HG02943 (cell line): Measurements from ENCODE around the gene ZNF438.
"Not testable (repeated sequence)": the region's sequence is repeated elsewhere in the genome, so short reads cannot be mapped to it uniquely, and the experiment has no call there.

Source experiments
- ATAC-seq: cut with Tn5 transposase; IDR thresholded peaks from one replicate; pipeline ENCODE4 v1.9.1; 2021; ENCODE audit warnings: mild to moderate bottlenecking, low read depth, moderate library complexity; ENCODE audit not compliant: unreplicated experiment

Gene ZNF438

GRCh38 chr10:31055573-31056251 is 24.0 kb upstream of the ZNF438 start:
- no peak for ATAC-seq

GRCh38 chr10:31051703-31052102 is 20.0 kb upstream of the ZNF438 start:
- ATAC-seq = no peak

DNA sequence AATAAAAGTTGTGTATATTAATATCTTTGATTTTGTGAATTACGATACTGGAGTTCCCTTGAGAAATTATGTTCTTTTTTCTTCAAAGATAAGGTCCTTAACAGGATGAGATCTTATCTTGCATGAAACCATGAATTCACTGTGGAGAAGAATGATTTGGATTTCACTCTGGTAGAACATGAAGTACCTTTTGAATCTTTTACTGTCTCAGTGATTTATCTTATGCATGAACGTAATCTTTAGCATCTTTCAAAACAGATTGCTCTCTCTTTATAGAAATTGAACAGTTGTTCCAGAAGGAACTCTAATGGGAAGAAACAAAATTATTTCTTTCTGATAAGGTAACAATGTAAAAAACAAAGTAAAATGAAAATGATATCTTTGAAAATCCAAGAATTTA is 11.0 kb upstream of the ZNF438 start:
- ATAC-seq = no peak

- no peak for ATAC-seq
Measured at GRCh38 chr10:31041011-31041410, 9.3 kb upstream of the ZNF438 start.

GRCh38 chr10:31039006-31039405 is 7.3 kb upstream of the ZNF438 start:
- not testable (repeated sequence) for ATAC-seq

GRCh38 chr10:31037749-31038148 is 6.1 kb upstream of the ZNF438 start:
- no peak for ATAC-seq

- ATAC-seq = no peak
Measured at GRCh38 chr10:31036209-31036608, 4.5 kb upstream of the ZNF438 start.

DNA sequence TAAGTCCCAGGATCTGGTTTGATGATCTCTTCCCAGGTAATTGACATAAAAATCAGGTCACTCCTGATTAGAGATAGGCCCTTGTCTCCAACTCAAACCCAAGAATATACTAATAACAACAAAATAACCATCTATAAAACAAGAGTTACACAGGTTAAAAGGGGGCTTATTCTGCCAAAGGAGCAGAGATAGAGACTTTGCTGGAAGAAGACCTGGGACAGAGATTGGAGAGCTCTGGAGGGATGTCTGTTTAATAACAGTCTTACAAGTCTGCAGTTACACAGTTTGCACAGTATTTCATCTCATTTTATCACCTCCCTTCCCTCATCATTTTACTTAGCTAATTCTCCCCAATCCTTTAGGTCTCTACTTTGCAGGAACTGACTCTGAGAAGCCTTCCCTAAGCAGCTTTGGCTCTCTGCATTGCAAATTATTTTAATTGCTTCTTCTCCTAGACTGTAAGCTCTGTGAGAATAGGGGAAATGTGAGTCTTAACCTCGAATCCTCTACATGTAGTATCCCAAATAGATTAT is 3.7 kb upstream of the ZNF438 start:
- ATAC-seq = no peak

GRCh38 chr10:31034098-31034909 is 2.6 kb upstream of the ZNF438 start:
- ATAC-seq = no peak

DNA sequence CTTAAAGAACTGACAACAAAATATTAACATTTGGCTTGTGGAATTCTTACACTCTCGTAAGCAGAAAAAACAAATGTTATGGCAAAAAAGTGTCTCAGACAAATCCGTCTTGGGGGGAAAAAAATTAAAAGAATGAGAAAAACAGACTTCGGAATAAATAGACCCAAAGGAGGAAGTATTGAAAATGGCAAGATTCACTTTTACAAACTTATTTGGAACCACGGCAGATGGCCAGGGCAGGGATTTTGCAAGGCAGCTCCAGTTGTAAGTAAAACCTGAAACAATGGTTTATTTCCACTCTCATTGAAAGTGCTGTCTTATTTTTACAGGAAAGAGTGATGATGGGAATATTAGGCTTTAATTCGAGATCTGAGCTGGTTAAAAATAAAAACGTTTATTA is 1.5 kb upstream of the ZNF438 start:
- ATAC-seq = no peak

DNA sequence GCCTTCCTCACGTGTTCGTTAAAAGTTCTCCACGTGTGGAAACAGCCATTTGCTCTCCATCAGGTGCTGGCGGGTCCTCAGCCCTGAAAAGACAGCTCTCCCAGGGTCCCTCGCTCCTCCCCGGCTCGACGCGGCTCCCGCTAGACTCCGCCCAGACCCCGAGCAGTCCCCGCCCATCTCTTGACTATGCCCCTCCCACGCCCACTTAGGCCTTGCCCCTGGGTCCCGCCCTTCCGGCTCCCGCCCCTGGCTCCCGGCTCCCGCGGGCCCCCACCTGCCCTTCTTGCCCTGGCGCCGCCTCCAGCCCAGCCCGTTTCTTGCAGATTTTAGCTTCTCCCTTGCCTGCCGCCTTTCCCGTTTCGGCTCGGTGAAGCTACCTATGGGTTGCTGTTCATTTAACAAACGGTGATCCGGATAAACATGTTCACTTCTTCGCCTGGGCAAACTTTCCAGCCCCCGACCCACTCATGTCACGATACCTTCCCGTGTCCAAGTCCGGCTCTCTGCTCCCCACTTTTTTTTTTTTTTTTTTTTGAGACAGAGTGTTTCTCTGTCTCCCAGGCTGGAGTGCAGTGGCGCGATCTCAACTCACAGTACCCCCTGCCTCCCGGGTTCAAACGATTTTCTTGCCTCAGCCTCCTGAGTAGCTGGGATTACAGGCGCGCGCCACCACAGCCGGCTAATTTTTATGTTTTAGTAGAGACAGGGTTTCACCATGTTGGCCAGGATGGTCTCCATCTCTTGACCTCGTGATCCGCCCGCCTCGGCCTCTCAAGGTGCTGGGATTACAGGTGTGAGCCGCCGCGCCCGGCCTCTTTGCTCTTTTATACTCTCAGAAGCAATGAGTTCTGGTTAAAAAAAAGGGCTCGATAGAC is 830 bp upstream of the ZNF438 start:
- peak; percentile 83 for ATAC-seq

DNA sequence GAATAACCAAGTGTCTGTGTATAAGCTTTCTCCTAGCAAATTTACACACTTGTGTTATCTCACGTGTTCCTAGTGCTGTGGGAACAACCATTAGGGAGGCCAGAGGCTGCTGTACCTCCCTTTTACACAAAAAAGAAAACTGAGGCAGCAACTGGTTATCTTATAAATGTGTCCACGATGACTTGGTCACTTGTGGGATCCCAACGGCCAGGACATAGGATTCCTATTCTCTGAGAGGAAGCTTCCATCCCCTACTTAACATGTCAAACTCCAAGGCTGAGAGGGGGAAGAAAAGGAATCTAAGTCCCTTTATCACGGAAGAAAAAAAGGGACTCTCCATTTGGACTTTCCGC is 484 bp downstream of the ZNF438 start:
- ATAC-seq = no peak

GRCh38 chr10:31030800-31031199 is 865 bp downstream of the ZNF438 start:
- no peak for ATAC-seq

GRCh38 chr10:31030260-31030659 is 1.4 kb downstream of the ZNF438 start:
- no peak for ATAC-seq

- ATAC-seq = no peak
Measured at GRCh38 chr10:31028081-31028480, 3.6 kb downstream of the ZNF438 start.

GRCh38 chr10:31026279-31026678 is 5.4 kb downstream of the ZNF438 start:
- not testable (repeated sequence) for ATAC-seq

DNA sequence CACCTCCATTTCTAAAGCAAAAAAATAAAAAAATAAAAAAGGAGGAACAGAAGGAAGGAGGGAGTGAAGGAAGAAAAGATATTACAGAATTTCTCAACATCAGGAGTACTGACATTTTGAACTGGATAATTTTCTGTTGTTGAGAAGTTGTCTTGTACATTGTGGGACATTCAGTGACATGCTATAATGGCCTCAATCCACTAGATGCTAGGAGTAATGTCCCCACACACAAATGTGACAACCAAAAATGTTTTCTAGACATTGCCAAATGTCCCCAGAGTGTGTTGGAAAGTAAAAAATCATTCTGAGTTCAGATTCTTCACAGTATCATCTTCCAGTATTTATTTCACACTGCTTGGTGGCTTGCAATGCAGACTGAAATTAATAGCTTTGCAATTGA is 6.5 kb downstream of the ZNF438 start:
- no peak for ATAC-seq

DNA sequence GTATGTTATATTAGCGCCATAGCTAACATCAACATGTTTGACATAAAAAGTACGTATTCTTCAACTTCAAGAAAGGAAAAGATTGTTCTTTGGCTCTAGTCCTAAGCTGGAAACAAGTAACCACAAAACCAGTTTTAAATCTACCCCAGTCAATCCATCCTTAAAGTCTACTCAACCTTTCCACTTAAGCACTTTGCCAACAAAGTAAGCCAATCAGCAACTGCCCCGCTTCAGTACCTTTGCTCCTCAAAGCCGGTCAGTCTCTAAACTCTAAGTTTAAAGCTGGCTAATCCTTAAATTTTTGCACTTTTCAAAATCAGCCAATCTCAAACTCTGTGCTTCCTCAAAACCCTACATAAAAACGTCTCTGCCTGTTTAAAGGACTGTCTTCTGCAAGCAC is 8.1 kb downstream of the ZNF438 start:
- ATAC-seq = no peak

- ATAC-seq = no peak
Measured at GRCh38 chr10:31020209-31020608, 11.5 kb downstream of the ZNF438 start.

DNA sequence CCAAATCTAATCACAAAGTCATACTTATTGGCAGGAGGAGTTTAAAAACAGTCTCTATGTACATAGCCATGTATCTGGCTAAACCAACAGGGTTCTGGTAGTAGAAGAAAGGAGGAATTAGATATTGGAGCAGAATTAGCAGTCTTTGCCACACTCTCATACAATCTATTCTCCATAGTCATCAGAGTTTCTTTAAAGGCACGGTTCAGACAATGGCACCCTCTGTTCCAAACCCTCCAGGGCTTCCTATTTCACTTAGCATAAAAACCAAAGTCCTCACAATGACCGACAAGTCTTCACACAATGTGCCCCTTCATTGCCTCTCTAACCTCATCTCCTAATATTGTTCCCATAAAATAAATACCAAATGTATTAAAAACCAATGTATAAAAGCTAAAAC is 12.7 kb downstream of the ZNF438 start:
- no peak for ATAC-seq

DNA sequence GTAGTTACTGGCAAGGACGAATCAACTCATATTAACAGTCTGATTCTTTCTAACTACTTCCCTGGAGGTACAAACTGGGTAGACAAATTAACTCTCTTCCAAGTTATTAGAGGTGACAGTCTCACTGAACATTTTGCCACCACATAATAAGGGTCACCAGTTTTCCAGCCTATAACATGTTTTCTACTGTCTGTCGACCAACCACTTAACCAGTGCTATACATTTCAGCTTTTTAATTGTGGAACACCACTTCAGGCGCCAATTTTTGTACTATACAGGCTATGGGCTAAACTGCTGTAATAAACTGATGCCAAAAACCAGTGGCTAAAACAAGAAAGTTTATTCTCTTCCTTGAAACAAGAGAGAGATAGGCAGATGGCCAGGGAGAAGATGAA is 13.3 kb downstream of the ZNF438 start:
- ATAC-seq = no peak
